Hepatic stellate cell (primary cell): Measurements from ENCODE around the gene NDRG3.
"Not testable (repeated sequence)": the region's sequence is repeated elsewhere in the genome, so short reads cannot be mapped to it uniquely, and the experiment has no call there.

Experiments
- DNase-seq: peaks from one replicate; pipeline ENCODE4 v3.0.0; 2011; ENCODE audit warnings: low spot score

The NDRG3 gene

GRCh38 chr20:36687850-36688249 is 58.0 kb downstream of the NDRG3 start:
- DNase-seq, result no peak

DNA sequence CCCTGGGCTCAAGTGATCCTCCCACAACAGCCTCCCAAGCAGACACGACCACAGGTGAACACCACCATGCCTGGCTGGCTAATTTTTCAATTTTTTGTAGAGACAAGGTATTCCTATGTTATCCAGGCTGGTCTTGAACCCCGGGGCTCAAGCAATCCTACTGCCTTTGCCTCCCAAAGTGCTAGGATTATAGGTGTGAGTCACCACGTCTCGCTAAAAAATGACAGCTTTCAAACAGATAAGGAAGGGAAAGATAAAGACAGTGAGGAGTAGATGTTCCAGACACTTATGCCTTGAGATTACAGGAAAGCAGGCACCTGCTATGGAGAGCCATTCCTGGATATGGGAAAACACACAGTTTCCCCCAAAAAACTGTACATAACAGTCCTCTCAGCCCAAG is 58.9 kb downstream of the NDRG3 start:
- no peak for DNase-seq

DNA sequence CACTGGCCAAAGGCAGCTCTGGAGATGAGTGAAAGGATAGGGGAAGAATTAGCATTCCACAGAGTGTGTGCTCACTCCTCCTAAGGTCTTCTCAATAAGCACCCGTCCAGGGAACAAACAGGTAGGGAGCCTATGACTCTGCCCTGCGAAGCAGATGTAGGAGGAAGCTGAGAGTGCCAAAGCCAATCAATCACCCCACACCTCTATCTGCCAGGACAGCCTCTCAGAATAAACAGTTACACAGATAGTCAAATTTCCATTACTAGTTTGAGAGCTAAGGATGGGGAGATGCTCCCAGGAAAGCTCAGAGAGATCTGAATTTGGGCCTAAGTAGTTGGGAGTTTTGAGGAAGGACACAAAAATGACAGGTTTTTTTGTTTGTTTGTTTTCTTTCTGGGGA is 59.4 kb downstream of the NDRG3 start:
- no peak for DNase-seq

GRCh38 chr20:36684747-36685146 is 61.1 kb downstream of the NDRG3 start:
- DNase-seq, result no peak

- no peak for DNase-seq
Observed at GRCh38 chr20:36682311-36682710, 63.6 kb downstream of the NDRG3 start.

GRCh38 chr20:36677422-36677771 is 68.5 kb downstream of the NDRG3 start:
- no peak for DNase-seq

DNA sequence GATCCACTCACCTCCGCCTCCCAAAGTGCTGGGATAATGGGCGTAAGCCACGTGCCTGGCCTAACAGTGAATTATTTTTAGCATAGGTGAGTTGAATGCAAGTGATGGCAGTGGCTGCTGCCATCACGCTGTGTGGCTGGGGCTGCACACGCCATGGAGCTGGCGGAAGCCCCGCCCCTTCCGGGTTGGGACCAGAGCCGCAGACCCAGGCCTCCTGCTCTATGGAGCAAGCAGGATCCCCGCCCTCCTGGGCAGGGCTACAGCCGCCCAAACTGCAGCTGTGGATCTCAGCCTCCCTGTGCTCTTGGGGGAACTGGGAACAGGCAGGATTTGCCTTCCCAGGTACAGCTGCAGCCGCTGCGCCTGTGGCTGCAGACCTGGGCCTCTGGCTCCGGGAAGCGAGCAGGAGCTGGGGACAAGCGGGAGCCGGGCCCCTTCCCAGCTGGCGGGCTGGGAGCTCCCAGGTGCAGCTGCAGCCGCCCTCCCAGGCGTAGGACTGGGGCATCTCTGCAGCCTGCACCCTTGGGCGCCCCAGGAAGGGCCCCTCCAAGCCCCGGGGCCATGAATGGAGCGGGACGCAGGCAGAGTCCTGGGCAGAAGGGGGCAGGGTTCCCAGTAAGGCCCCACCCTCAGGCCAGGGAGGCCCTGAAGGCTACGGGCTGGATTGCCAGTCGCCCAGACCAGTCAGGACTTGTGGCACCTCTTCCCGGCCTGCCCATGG is 69.0 kb downstream of the NDRG3 start:
- DNase-seq, result no peak

GRCh38 chr20:36675545-36675944 is 70.3 kb downstream of the NDRG3 start:
- DNase-seq, result not testable (repeated sequence)

DNA sequence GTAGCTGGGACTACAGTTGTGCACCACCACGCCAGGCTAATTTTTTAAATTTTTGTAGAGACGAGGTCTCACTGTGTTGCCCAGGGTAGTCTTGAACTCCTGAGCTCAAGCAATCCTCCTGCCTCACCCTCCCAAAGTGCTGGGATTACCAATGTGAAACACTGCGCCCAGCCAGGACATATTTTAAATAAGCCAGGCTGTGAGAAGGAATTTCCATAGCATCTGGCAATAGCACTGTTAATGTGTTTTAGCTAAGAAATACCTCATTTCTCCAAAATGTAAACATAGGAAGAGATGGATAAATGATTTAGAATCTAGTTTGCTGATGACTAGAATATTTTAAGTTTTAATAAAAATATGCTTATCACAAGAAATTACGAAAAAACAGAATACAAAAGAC is 72.9 kb downstream of the NDRG3 start:
- no peak for DNase-seq

DNA sequence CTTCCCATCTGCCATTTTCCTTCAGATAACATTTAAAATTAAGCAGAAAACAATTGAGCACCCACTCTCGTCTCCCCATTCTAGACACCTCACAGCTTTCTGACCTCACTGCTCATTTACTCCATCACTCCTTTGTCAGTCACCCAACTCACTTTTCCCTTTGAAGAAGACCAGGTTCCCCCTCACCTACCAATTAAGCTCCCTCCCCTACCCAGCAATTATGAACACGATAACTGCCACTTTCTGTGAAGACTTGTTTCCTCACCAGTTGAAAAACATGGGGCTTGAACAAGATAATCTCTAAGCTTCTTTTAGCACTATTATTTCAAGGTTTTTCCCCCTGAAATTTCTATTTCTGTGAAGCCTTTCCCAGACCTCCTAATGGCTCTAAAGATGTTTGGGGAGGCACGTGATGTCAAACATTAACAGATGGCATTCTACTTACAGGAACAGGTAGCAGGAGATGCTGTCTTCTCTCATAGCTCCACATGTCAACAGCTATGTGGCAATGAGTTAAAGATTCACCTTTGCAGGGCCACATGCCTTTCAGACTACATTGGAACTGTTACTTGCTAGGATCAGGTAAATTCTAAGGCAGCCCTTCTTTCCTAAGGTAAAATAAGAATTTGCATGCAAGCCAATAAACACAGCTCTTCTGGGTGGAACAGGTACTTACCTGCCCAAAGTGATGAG is 75.1 kb downstream of the NDRG3 start:
- DNase-seq, result no peak

- no peak for DNase-seq
Observed at GRCh38 chr20:36666181-36666740, 79.6 kb downstream of the NDRG3 start.

DNA sequence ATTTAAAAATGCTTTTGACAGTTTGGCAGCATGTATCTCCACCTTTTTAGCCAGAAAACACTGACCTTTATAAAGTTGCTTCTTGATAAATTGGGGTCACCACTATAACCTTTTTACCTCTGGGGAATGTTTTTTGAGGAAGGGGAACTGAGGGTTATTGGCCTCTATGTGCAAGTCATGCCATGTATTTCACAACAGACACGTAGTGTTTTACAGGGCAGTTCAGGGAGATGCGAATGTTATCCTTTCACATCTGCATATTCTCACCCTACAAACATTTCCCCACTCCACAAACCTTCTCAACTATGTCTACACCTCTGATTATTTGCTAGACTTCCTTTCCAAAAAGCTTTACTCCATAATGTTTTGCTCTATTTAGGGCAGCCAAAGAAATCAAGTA is 82.9 kb downstream of the NDRG3 start:
- no peak for DNase-seq

GRCh38 chr20:36658300-36658699 is 87.6 kb downstream of the NDRG3 start:
- no peak for DNase-seq

DNA sequence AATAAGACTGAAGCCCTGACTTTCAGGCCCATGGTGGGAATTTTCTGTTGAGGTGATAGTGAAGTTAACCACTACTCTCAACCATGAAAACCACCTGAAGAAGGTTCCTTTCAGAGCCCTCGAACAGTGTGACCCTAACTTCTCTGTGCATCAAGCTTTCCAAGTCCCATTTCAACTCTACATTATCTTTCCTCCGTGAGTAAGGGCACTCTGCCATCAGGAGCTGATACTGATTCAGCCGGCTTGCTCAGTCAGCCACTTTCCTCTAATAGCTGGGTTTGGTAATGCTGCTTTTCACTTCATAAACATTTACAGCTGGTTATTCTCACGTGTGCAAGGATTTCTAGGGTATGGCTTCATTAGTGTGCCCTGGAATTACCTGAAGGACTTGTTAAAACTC is 89.2 kb downstream of the NDRG3 start:
- DNase-seq, result no peak

DNA sequence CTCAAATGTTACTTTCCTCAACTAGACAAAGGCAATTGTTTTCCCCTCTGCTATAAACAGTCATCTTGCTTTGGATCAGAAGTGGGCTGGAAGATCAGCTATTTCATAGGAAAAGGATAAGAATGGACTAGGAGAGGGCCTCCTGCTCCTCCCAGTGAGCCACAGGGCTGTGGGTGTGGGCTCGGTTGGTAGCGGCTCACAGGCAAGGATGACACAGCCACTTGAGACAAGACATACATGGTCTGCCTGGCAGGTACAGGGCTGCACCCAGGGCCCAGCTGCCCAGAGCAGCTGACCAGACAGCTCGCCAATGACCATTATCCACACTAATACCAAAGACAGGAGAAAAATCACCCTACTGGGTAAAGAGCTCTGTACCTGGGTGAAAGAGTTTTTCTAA is 90.9 kb downstream of the NDRG3 start:
- DNase-seq, result no peak

DNA sequence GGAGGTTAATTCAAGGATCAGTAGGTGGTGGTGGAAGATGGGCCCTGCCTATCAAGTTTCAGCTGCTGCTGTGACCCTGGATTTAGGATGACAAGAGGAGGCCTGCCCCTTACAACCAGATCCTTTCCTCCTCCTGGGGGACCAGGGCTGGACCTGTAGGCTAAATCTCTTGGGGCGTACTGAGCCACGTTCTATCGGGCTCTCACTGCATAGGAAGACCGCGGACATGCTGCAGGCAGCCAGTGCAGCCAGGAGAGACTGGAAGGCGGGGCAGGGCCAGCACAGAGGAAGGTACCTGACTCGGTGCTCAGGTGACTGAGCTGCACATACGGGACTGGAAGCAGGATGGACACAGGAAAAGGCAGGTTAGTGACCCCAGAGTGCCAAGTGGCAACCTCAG is 91.4 kb downstream of the NDRG3 start:
- DNase-seq, result no peak

DNA sequence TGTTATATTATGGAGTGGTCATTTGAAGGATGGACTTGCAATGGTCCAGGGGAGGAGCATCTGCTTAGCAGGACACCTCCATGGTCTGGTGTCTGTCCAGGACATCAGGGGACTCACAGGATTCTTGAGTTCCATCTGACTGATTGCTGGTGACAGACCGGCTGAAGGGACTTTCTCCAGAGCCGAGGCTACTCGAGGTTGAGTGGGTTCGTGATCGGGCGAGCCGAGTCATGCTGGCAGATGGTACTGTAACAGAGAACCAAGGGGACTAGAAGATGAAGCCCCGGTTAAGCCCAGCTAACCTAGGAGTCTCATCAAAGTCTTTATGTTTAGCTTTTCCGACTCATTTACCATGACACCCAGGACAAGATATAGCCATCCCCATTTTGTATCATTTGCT is 92.4 kb downstream of the NDRG3 start:
- DNase-seq, result no peak

- no peak for DNase-seq
Observed at GRCh38 chr20:36647196-36648121, 98.4 kb downstream of the NDRG3 start.

GRCh38 chr20:36646678-36647077 is 99.2 kb downstream of the NDRG3 start:
- no peak for DNase-seq

DNA sequence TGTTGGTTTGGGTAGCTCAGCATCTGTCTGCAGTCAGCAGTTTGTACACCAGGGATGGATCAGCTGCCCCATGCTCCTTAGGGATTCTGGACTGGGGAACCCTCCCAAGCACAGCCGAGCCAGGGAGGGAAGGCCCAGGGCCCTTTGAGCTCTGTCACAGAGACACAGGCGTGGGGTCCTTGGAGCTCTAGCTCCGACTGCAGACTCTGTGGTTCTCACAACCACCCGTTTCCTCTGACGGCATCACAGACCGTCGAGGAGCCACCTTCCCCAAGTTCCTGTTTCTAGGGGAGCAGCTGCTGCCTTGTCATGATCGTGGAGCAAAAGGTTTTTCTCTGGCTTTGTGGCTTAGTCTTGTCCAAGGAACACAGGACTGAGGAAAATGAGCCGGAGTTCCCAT is 99.9 kb downstream of the NDRG3 start, which contains the start of gene SLA2:
Gene SLA2 (minus strand): TSS at position 199 of the 400 bp plus-strand sequence. CDS start 4,861 bp downstream, outside the sequence.
- no peak for DNase-seq

- DNase-seq, result no peak
Observed at GRCh38 chr20:36645353-36645752, 100.5 kb downstream of the NDRG3 start.

GRCh38 chr20:36644706-36645095 is 101.2 kb downstream of the NDRG3 start:
- DNase-seq, result no peak
